Astrocyte (in vitro differentiated cells and primary cell): ENCODE results near the gene ACVR1.

Source experiments
- CTCF ChIP-seq: IDR thresholded peaks from 2 replicates; pipeline ENCODE4 v1.5.1; 2011; ENCODE audit warnings: low read depth, mild to moderate bottlenecking, inconsistent platforms, low read length, moderate library complexity; ENCODE audit not compliant: insufficient read depth
- EZH2 ChIP-seq: IDR thresholded peaks from 2 replicates; pipeline ENCODE4 v1.6.1; 2012; ENCODE audit warnings: mild to moderate bottlenecking, low read length, inconsistent platforms; ENCODE audit not compliant: insufficient read depth

GRCh38 chr2:157838442-157839161 lies 37.5 kb downstream of the ACVR1 start:
- no peak for TF ChIP-seq CTCF
- no peak for TF ChIP-seq EZH2
